Skeletal muscle cell (primary cell): ENCODE results near the gene SVEP1.

ENCODE experiments used
- DNase-seq: peaks from one replicate; pipeline ENCODE4 v3.0.0-alpha.2; 2010; ENCODE audit warnings: low read depth
- H3K4me3 ChIP-seq: 2 replicates; pipeline ENCODE4 v1.5.1; 2011; ENCODE audit warnings: low read depth, mild to moderate bottlenecking, control low read depth, low read length, moderate library complexity

Gene SVEP1

GRCh38 chr9:110338143-110338542 lies 241.4 kb downstream of the SVEP1 start:
- no peak overlapping the region for H3K4me3 ChIP-seq
- DNase-seq, result no peak

- H3K4me3 ChIP-seq, result no peak within 1 kb of the TSS
- peak; percentile 38 for DNase-seq
Measured at GRCh38 chr9:110337727-110338126, 241.8 kb downstream of the SVEP1 start, which contains the start of gene TXNDC8. TSS of gene TXNDC8 (minus strand) at chr9:110337863.

GRCh38 chr9:110336363-110336762 lies 243.2 kb downstream of the SVEP1 start:
- no peak for DNase-seq
- H3K4me3 ChIP-seq, result no peak overlapping the region

- no peak for DNase-seq
- no peak overlapping the region for H3K4me3 ChIP-seq
Measured at GRCh38 chr9:110334871-110335270, 244.7 kb downstream of the SVEP1 start.

- H3K4me3 ChIP-seq, result no peak overlapping the region
- DNase-seq, result no peak
Measured at GRCh38 chr9:110334183-110334582, 245.4 kb downstream of the SVEP1 start.

GRCh38 chr9:110332766-110333165 lies 246.8 kb downstream of the SVEP1 start:
- H3K4me3 ChIP-seq, result no peak overlapping the region
- no peak for DNase-seq

- peak; percentile 43 for DNase-seq
- no peak overlapping the region for H3K4me3 ChIP-seq
Measured at GRCh38 chr9:110330484-110331105, 248.9 kb downstream of the SVEP1 start.

- no peak for DNase-seq
- H3K4me3 ChIP-seq, result no peak overlapping the region
Measured at GRCh38 chr9:110329639-110330230, 249.8 kb downstream of the SVEP1 start.

GRCh38 chr9:110328763-110329162 lies 250.8 kb downstream of the SVEP1 start:
- no peak for DNase-seq
- no peak overlapping the region for H3K4me3 ChIP-seq

GRCh38 chr9:110327716-110328115 lies 251.8 kb downstream of the SVEP1 start:
- no peak overlapping the region for H3K4me3 ChIP-seq
- DNase-seq, result no peak

GRCh38 chr9:110323818-110324217 lies 255.7 kb downstream of the SVEP1 start:
- H3K4me3 ChIP-seq, result no peak overlapping the region
- no peak for DNase-seq

- peak; percentile 23 for DNase-seq
- H3K4me3 ChIP-seq, result no peak overlapping the region
Measured at GRCh38 chr9:110320651-110321445, 258.7 kb downstream of the SVEP1 start.

GRCh38 chr9:110319781-110320492 lies 259.6 kb downstream of the SVEP1 start:
- no peak overlapping the region for H3K4me3 ChIP-seq
- DNase-seq, result no peak

GRCh38 chr9:110317911-110318310 lies 261.6 kb downstream of the SVEP1 start:
- DNase-seq, result no peak
- no peak overlapping the region for H3K4me3 ChIP-seq

- H3K4me3 ChIP-seq, result no peak overlapping the region
- DNase-seq, result no peak
Measured at GRCh38 chr9:110316261-110317075, 263.1 kb downstream of the SVEP1 start.
